Mononuclear cell (primary cell): ENCODE data around the gene CST3. TPM values are rescaled to one million over a fixed set of nuclear protein-coding genes. Genes with fewer than 3 reads are reported as not detected.

ENCODE experiments used
- H3K27me3 ChIP-seq: 2 replicates; pipeline ENCODE4 v1.6.0; 2011; ENCODE audit warnings: low read length, control low read depth; ENCODE audit not compliant: insufficient read depth
- H3K4me1 ChIP-seq: 2 replicates; pipeline ENCODE4 v1.5.1; 2011; ENCODE audit warnings: mild to moderate bottlenecking, low read length, control low read depth; ENCODE audit not compliant: insufficient read depth
- H3K4me3 ChIP-seq: 2 replicates; pipeline ENCODE4 v1.5.1; 2011; ENCODE audit warnings: mild to moderate bottlenecking, low read length, moderate library complexity
- H3K9me3 ChIP-seq: 2 replicates; pipeline ENCODE4 v1.5.1; 2011; ENCODE audit warnings: low read depth, mild to moderate bottlenecking, control low read depth, low read length
- total RNA-seq: library from RNA; depleted of rRNA; stranded (reverse); fragments of >200 nt; gene quantifications from one replicate; pipeline ENCODE4 v1.2.3, GENCODE V29; 2012

The CST3 gene
- total RNA-seq, 1 donor = 486 TPM

DNA sequence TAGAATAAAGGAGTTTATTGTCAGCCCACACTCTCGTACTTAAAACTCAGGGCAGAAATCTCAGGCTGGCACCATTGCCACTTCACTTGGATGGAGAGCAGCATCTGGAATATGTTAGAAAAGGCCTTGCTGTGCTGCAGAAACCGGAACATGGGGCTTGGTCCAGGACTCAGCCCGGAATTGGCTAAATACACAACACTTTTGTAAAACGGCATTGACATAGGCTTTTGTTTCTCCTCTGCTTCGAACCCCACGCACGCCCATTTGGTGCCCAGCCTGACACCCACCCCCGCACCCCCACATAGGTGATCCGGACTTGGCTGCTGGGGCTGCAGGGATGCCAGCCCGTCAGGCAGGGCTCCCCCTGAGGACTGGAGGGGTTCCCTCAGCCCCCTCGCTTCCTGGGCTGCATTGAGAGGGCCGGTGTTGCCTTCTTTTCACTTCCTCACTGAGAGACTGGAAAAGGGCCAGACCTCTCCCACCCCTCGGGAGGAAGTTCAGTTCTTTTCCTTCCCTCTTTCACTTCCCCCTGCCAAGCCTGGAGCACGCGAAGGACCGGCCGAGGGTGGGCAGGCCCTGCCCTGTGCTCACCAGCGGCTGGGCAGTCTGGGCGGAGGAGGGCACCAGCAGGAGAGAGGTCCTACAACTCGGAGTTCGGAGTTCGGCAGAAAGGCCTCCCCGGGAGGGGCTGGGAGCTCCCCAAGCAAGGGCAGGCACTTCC lies 17.9 kb upstream of the CST3 start:
- Histone ChIP-seq H3K27me3 (no peaks in the 10 kb centered on the region), H3K4me1 (peaks cover 51% of the 10 kb centered on the region), H3K4me3 (peak overlapping the region; percentile 8), H3K9me3 (no peaks in the 10 kb centered on the region)

- no peaks in the 10 kb centered on the region for H3K9me3 ChIP-seq
- no peak overlapping the region for H3K4me3 ChIP-seq
- no peaks in the 10 kb centered on the region for H3K27me3 ChIP-seq
- peaks cover 57% of the 10 kb centered on the region for H3K4me1 ChIP-seq
Measured at GRCh38 chr20:23654717-23655116, 17.0 kb upstream of the CST3 start.

- no peaks in the 10 kb centered on the region for H3K9me3 ChIP-seq
- peaks cover 57% of the 10 kb centered on the region for H3K4me1 ChIP-seq
- no peak overlapping the region for H3K4me3 ChIP-seq
- H3K27me3 ChIP-seq = no peaks in the 10 kb centered on the region
Measured at GRCh38 chr20:23654000-23654399, 16.2 kb upstream of the CST3 start.

- no peak overlapping the region for H3K4me3 ChIP-seq
- H3K4me1 ChIP-seq = peaks cover 57% of the 10 kb centered on the region
- no peaks in the 10 kb centered on the region for H3K9me3 ChIP-seq
- H3K27me3 ChIP-seq = no peaks in the 10 kb centered on the region
Measured at GRCh38 chr20:23653400-23653938, 15.7 kb upstream of the CST3 start.

DNA sequence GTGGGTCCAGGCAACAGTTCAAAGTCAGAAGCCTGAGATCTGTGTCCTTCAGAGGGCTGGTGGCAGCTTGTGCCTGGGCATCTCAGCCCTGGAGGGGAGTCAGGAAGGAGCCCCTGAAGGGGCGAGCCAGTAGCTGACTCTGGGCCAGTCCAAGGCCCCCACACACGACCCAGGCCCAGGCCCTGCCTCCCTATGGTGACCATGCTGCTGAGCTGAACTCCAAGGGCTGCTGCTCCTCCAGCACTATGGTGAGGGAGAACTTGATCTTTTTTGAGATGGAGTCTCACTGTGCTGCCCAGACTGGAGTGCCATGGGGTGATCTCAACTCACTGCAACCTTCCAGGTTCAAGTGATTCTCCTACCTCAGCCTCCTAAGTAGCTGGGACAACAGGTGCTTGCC lies 15.2 kb upstream of the CST3 start:
- H3K4me1 ChIP-seq = peaks cover 57% of the 10 kb centered on the region
- no peak overlapping the region for H3K4me3 ChIP-seq
- H3K9me3 ChIP-seq = no peaks in the 10 kb centered on the region
- no peaks in the 10 kb centered on the region for H3K27me3 ChIP-seq

- H3K4me3 ChIP-seq = no peak overlapping the region
- H3K9me3 ChIP-seq = no peaks in the 10 kb centered on the region
- no peaks in the 10 kb centered on the region for H3K27me3 ChIP-seq
- peaks cover 62% of the 10 kb centered on the region for H3K4me1 ChIP-seq
Measured at GRCh38 chr20:23652371-23652770, 14.6 kb upstream of the CST3 start.

DNA sequence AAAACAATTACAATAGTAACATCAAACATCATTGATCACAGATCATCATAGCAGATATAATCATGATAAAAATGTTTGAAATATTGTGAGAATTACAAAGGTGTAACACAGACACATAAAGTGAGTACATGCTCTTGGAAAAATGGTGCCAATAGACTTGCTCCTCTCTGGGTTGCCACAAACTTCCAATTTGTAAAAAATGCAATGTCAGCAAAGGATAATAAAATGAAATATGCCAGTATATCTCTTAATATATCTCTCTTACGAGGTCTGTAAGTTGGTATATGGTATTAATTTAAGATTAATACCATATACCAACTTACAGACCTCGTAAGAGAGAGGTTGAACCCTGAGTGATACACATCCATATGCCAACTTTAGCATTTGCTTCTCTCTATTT lies 13.4 kb upstream of the CST3 start:
- no peak overlapping the region for H3K4me3 ChIP-seq
- no peaks in the 10 kb centered on the region for H3K9me3 ChIP-seq
- no peaks in the 10 kb centered on the region for H3K27me3 ChIP-seq
- peaks cover 62% of the 10 kb centered on the region for H3K4me1 ChIP-seq

DNA sequence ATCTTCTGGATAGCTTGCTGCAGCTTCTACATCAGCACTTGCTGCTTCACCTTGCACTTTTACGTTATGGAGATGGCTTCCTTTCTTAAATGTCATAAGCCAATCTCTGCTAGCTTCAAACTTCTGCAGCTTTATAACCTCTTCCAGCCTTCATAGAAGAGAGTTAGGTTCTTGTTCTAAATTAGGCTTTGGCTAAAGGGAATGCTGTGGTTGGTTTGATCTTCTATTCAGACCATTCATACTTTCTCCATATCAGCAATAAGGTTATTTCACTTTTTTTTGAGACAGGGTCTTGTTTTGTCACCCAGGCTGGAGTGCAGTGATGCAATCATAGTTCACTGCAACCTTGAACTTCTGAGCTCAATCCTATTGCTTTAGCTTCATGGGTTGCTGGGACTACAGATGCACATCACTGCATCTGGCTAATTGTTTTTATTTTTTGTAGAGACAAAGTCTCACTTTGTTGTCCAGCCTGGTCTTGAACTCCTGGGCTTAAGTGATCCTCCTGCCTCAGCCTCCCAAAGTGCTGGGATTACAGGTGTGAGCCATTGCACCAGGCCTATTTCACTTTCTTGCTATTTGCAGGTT lies 12.2 kb upstream of the CST3 start:
- no peak overlapping the region for H3K4me3 ChIP-seq
- no peaks in the 10 kb centered on the region for H3K27me3 ChIP-seq
- no peaks in the 10 kb centered on the region for H3K9me3 ChIP-seq
- peaks cover 54% of the 10 kb centered on the region for H3K4me1 ChIP-seq

- Histone ChIP-seq H3K27me3 (no peaks in the 10 kb centered on the region), H3K4me1 (peaks cover 48% of the 10 kb centered on the region), H3K9me3 (no peaks in the 10 kb centered on the region), H3K4me3 (no peak overlapping the region)
Measured at GRCh38 chr20:23649242-23649641, 11.5 kb upstream of the CST3 start.

DNA sequence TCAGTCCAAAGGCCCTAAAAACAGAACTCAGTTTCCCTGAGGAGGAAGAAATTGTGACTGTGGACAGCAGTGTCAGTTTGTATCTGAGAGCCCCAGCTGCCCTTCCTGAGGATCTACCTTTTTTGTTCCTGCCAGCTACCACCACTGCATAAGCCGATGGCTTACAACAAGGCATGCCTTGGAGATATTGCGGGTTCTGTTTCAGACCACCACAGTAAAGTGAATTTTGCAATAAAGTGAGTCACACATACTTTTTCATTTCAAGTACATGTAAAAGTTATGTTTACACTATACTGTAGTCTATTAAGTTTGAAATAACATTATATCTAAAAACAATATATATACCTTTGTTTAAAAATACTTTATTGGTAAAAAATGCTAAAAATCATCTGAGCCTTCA lies 9.6 kb upstream of the CST3 start:
- H3K4me1 ChIP-seq = peaks cover 47% of the 10 kb centered on the region
- H3K4me3 ChIP-seq = no peak overlapping the region
- no peaks in the 10 kb centered on the region for H3K9me3 ChIP-seq
- no peaks in the 10 kb centered on the region for H3K27me3 ChIP-seq

DNA sequence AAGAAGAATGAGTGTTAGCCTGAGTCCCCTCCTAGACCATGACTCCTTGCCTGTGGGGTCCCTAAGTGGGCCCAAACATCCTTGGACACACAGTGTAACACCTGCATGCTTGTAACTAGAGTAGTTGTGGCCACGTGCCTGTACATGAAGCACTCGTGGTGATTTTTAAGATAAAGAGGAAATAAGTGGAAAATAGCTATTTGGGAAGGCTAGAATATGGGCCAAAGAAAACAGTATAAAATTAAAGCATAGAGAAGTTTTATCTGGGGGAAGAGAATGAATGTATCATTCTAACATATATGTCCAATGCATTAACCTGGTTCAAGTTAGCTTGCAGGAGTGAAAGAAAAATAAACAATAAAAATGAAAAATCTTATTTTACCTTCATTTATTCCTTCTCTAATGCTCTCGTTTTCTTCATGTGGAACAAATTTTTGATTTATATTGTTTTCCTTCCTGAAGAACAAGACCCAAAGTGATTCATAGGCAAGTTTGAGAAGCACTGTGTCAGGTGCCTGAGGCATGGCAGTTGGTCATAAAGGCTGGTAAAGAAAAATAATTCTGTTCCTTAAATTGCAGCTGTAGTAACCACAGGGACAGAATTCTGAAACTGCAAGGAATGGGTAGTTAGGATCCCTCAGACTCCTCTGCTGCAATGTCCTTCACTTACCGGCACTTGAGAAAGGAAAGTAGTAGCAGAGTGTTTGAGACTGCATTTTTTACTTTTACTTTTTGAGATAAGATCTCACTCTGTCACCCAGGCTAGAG lies 8.5 kb upstream of the CST3 start:
- Histone ChIP-seq H3K4me3 (no peak overlapping the region), H3K9me3 (no peaks in the 10 kb centered on the region), H3K27me3 (no peaks in the 10 kb centered on the region), H3K4me1 (peaks cover 56% of the 10 kb centered on the region)

GRCh38 chr20:23645575-23645974 lies 7.8 kb upstream of the CST3 start:
- no peaks in the 10 kb centered on the region for H3K9me3 ChIP-seq
- H3K4me1 ChIP-seq = peaks cover 63% of the 10 kb centered on the region
- no peak overlapping the region for H3K4me3 ChIP-seq
- H3K27me3 ChIP-seq = no peaks in the 10 kb centered on the region

- no peaks in the 10 kb centered on the region for H3K9me3 ChIP-seq
- no peak overlapping the region for H3K4me3 ChIP-seq
- H3K27me3 ChIP-seq = no peaks in the 10 kb centered on the region
- H3K4me1 ChIP-seq = peaks cover 71% of the 10 kb centered on the region
Measured at GRCh38 chr20:23644164-23644563, 6.4 kb upstream of the CST3 start.

DNA sequence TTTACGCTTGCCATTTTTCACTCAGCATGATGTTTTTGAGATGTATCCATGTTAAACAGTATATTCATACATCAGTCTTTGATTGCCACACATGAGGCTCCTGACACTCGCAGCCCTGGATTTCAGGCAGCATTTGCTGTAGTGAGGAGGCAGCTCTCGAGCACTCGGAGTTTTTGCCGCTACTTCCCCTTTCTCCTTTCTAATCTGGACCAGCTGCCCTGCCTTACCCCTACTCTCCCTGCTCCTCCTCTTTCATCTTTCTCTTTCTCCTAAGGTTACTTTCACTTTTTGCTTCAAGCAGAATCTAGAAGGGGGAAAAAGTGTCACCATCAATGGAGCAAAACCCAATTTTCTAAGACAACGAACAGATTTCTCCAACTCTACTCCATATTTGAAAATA lies 5.9 kb upstream of the CST3 start:
- peaks cover 76% of the 10 kb centered on the region for H3K4me1 ChIP-seq
- H3K9me3 ChIP-seq = no peaks in the 10 kb centered on the region
- H3K27me3 ChIP-seq = no peaks in the 10 kb centered on the region
- H3K4me3 ChIP-seq = no peak overlapping the region

GRCh38 chr20:23641936-23642751 lies 4.4 kb upstream of the CST3 start:
- H3K9me3 ChIP-seq = no peaks in the 10 kb centered on the region
- H3K4me3 ChIP-seq = no peak overlapping the region
- H3K4me1 ChIP-seq = peaks cover 70% of the 10 kb centered on the region
- no peaks in the 10 kb centered on the region for H3K27me3 ChIP-seq
